K562 (cell line): ENCODE data around the gene NELL1. TPM values are rescaled to one million over a fixed set of nuclear protein-coding genes. Genes with fewer than 3 reads are reported as not detected.

Experiments used
- NELFE ChIP-seq: IDR thresholded peaks from 2 replicates; pipeline ENCODE4 v1.6.1; 2011; ENCODE audit warnings: mild to moderate bottlenecking; ENCODE audit not compliant: insufficient read depth, insufficient read length
- PBX2 ChIP-seq, 2 experiments: IDR thresholded peaks in 1 of 2; conservative IDR thresholded peaks in 1 of 2; 2 replicates each; pipeline ENCODE4 v1.6.1; 2016; ENCODE audit warnings: low read depth in 2 of 2, mild to moderate bottlenecking in 1 of 2, missing compliant biosample characterization in 1 of 2, missing genetic modification characterization in 1 of 2, moderate library complexity in 1 of 2
- POLR3A ChIP-seq: IDR thresholded peaks from 2 replicates; pipeline ENCODE4 v1.6.1; 2011; ENCODE audit warnings: borderline replicate concordance, mild to moderate bottlenecking, moderate library complexity; ENCODE audit not compliant: insufficient read length, insufficient read depth; ENCODE audit errors: extremely low read depth
- TSC22D4 ChIP-seq: fragments of 450-650 bp; IDR thresholded peaks from 2 replicates; pipeline ENCODE4 v1.6.1; 2016; ENCODE audit warnings: missing genetic modification characterization, missing biosample characterization, control low read depth
- ZNF764 ChIP-seq: fragments of 250-450 bp; sonication (Bioruptor Pico); IDR thresholded peaks from 2 replicates; pipeline ENCODE4 v1.4.0; 2020; ENCODE audit warnings: low read depth, mild to moderate bottlenecking, moderate library complexity
- polyA plus RNA-seq, 8 experiments: library from polyadenylated mRNA; depleted of rRNA in 4 of 8; stranded (reverse) in 5 of 8; unstranded in 3 of 8; fragments of >200 nt; fragmentation: Nextera tagmentation in 2 of 8; fragmentation: Illumina TruSeq in 1 of 8; extraction: Ambion mirVana in 2 of 8; extraction: Trizol in 1 of 8; gene quantifications; 2 replicates each; pipeline versions ENCODE4 v1.2.1 to v1.2.3, GENCODE V29; 2011 to 2014; ENCODE audit warnings: inconsistent platforms in 1 of 8, missing spikeins in 1 of 8
- total RNA-seq, 7 experiments: library from RNA; depleted of rRNA in 6 of 7; stranded (reverse); fragments of >200 nt in 6 of 7; fragmentation: Illumina TruSeq in 2 of 7; extraction: Trizol in 2 of 7; gene quantifications; 2 replicates each; pipeline versions ENCODE4 v1.2.1 to v1.2.3, GENCODE V29; 2011 to 2021; ENCODE audit warnings: low replicate concordance in 1 of 7

The NELL1 gene
- total and polyA plus RNA-seq, 9 of the 15 experiments (the other 6 are each of a cell fraction or from before 2014, with no cell fraction given): not detected

DNA sequence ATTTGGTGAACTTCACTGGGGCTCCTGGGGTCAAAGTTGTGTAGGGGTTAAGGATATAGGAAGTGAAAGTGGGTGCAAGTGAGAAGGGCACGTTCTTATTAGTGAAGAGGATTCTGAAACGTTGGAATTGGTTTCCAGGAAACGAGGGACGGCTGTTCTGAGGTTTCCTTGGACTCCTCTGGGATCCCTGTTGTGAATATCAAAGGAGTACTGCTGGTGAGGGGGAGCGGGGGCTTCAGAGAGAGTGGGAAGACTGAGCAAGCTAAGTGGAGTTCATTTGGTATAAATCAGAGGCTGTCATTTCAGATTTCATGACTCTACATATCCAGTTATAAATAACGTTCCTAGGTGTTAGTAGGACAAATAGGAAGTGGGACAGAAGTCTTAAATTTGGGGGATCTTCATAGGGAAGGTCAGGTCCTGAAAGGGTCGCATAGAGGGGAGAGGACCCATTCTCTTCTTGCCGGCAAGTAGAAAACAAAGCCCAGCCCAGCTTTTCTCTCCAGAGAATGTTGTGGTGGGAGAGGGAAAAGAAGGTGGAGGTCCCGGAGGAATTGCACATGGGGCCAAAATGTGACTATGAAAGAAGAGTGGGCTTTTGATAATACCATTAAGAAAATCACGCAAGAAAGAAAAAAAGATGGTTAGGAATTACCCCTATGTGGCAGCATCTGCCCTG lies 1.1 kb upstream of the NELL1 start (continued):
- no peak for TF ChIP-seq PBX2 (CRISPR knock-in tag; IDR thresholded peaks at IDR 0.05; ENCODE audit: low read depth)
- no peak for TF ChIP-seq PBX2 (tag; conservative IDR thresholded peaks at IDR 0.05; ENCODE audit: low read depth)
- no peak for TF ChIP-seq POLR3A
- TF ChIP-seq ZNF764: no peak
- TF ChIP-seq TSC22D4 (tag): no peak
- no peak for TF ChIP-seq NELFE
